HG03378 (cell line): ENCODE data around the gene TTLL9.

ENCODE experiments used
- ATAC-seq: cut with Tn5 transposase; IDR thresholded peaks from one replicate; pipeline ENCODE4 v1.9.1; 2021; ENCODE audit warnings: mild to moderate bottlenecking, moderate library complexity; ENCODE audit not compliant: unreplicated experiment

The TTLL9 gene

DNA sequence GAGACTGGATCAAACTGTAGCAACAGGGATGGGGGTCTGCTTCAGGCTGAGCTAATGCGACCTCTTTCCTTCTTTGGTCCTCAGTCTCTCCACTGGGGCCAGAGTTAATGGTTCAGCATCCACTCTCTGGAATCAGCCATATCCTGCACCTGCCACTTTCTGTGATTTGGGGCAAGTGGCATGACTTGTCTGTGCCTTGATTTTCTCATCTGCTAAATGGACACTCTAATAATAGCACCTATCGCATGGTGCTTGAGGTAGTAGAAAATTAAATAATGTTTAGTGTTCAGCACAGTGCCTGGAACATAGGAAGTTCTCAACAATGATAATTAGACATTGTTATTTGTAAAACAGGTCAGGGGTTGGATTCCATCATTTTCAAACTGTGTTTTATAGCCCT, 103.9 kb downstream of the TTLL9 start:
- ATAC-seq = no peak

- no peak for ATAC-seq
These were observed 104.6 kb downstream of the TTLL9 start for GRCh38 chr20:31974951-31975487.

GRCh38 chr20:31975874-31976273, 105.4 kb downstream of the TTLL9 start:
- no peak for ATAC-seq

DNA sequence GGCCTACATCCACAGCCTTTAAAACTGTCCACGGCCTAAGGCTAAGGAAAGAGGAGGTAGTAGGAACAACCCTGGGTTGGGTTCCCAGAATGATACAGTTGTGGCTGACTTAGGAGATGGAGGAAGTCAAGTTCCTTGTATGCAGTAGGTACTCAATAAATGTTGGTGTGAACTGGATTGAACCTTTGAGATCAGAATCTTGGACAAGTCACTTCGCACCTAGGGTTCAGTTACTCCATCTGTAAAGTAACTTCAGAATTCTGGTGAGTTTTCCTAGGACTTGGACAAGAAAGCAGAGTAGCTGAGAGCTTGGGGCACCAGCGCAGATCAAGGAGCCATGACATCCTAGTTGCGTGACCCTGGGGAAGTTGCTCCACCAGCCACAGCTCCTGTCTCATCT, 106.6 kb downstream of the TTLL9 start:
- no peak for ATAC-seq

DNA sequence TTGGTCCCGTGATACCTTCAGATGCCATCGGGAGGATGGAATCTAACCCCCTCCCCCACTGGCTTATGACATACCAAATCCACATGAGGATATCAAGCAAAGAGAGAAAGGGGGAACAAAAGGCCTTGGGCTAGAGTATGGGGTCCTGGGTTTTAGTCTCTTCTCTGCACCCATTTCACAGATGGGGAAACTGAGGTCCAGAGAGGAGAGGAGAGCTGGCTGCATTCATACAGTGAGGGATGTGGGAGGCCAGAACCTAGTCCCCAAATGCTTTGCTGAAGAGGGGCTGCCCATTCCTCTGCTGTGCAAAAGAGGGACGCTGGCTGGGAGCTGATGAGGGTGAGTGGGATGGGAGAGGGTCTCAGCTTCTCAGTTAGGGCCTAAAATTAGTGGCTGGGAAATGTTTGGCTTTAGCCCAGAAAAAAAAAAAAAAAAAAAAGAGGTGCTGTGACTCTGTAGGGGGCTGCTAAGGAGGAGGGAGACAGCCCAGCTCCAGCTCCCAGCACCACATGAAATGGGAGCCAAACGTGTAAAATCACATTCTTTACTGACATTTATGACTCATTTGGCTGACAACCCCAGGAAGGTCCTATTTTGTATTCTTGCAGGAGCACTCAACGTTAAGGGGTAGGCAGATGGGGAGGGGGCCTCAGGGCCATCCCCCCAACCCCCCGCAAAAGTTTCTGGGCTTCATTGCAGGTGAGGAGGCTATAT, 109.4 kb downstream of the TTLL9 start:
- no peak for ATAC-seq

DNA sequence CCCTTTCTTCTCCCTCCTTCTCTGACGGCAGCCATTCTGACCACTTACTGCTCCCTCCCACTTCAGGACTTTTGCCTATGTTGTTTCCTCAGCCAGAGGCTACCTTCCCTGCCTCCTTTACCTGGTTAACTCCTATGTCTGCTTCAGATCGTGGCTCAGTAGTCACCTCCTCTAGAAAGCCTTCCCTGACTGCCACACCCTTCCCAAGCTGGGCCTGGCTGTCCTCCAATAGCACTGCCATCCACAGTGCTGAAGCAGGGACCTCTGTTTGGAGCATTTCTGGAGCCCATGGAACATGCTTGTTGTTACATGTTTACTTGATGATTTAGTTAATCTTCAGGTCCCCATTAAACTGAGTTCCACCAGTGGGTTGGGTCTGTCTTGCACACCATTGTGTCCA, 111.3 kb downstream of the TTLL9 start:
- ATAC-seq = no peak

GRCh38 chr20:31984981-31985471, 114.6 kb downstream of the TTLL9 start:
- no peak for ATAC-seq

DNA sequence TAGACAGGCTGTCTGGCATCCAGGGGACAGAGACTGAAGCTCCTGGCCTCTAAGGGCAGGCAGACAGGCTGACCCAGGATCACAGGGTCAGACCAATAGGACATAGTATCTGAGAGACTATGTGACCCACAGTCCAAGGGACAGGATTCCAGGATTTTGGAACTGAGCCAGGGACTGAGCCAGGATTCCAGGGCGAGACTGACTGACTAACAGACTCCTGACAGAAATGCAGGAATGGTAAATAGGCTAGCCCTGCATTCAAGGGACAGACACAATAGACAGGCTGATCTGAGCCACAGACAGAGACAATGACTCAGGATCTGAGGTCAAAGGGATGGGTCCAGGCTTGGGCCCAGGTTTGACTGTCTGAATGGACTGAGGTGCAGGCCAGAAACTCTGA, 117.3 kb downstream of the TTLL9 start:
- ATAC-seq = no peak

DNA sequence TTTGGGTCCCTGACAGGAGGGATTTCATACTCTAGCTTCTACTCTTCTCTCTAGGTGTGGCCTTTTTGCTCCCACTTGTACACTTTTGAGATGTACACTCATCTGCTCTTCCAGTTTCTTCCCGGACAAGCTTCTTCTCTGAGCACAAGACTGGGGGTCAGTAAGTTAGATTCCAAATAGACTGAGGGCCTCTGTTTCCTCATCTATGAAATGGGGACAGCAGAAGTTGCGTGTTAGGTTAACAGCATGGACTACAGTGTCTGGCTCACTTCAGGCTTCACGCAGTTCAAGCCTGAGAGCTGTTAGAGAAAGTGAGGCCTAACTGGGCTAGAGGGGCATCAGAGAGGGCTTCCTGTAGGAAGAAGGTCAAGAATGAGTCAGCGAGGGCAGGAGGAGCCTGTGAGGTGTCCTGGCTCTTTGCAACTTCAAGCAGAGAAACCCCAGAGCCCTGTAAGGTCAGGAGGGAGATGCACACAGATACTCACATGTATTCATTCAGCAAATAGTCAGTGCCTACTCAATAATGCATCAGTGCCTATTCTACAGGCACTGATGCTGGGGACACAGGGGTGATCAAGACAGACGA, 118.1 kb downstream of the TTLL9 start:
- ATAC-seq = no peak

GRCh38 chr20:31989030-31989645, 118.7 kb downstream of the TTLL9 start:
- no peak for ATAC-seq

- no peak for ATAC-seq
These were observed 120.4 kb downstream of the TTLL9 start for GRCh38 chr20:31990641-31991338.

GRCh38 chr20:31991339-31991705, 120.9 kb downstream of the TTLL9 start:
- no peak for ATAC-seq

DNA sequence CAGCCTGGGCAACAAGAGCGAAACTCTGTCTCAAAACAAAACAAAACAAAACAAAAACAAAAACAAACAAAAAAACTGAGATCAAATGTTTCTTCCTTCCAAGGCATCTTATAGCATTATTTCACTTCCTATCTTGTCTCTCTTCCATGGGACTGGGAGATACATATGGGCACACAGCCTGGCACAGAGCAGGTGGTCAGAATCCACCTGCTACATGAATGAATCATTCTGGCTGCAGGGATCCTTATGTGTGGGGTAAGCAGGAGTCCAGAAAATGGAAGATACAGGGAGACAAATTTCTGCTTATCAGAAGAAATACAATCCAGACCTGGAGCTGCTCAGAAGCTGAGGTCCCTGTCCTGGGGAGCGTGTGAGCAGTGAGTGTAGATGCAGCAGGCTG, 121.7 kb downstream of the TTLL9 start:
- ATAC-seq = no peak
